OCI-LY1 (cell line): Measurements from ENCODE around the gene PCNX2.

Source experiments
- H2AFZ ChIP-seq: fragments of 200-600 bp; sonication (generic), shearing (Covaris generic); 2 replicates; pipeline ENCODE4 v1.6.0; 2014; ENCODE audit warnings: antibody characterized with exemption, mild to moderate bottlenecking, low read length
- H3F3A ChIP-seq: fragments of 200-600 bp; sonication (generic), shearing (Covaris generic); 2 replicates; pipeline ENCODE4 v1.6.0; 2014; ENCODE audit warnings: mild to moderate bottlenecking, antibody characterized with exemption, low read length, moderate library complexity; ENCODE audit not compliant: insufficient read depth
- H3K27ac ChIP-seq: fragments of 200-600 bp; sonication (generic); 2 replicates; pipeline ENCODE4 v1.5.1; 2014; ENCODE audit warnings: low read length, mixed run types, mild to moderate bottlenecking, low read depth; ENCODE audit not compliant: poor library complexity, severe bottlenecking
- H3K27me3 ChIP-seq: fragments of 200-600 bp; sonication (generic); 2 replicates; pipeline ENCODE4 v1.6.0; 2014; ENCODE audit warnings: antibody characterized with exemption, mild to moderate bottlenecking, low read length, moderate library complexity; ENCODE audit not compliant: insufficient read depth
- H3K36me3 ChIP-seq: fragments of 200-600 bp; sonication (generic); 2 replicates; pipeline ENCODE4 v1.6.1; 2014; ENCODE audit warnings: mild to moderate bottlenecking, antibody characterized with exemption, low read length, moderate library complexity, mixed read lengths; ENCODE audit not compliant: insufficient read depth
- H3K4me1 ChIP-seq: fragments of 200-600 bp; sonication (generic); 2 replicates; pipeline ENCODE4 v1.5.1; 2014; ENCODE audit warnings: mild to moderate bottlenecking, low read length, moderate library complexity; ENCODE audit not compliant: insufficient read depth, severe bottlenecking
- H3K4me2 ChIP-seq: fragments of 200-600 bp; sonication (generic), shearing (Covaris generic); 2 replicates; pipeline ENCODE4 v1.6.1; 2014; ENCODE audit warnings: low read length
- H3K4me3 ChIP-seq: fragments of 200-600 bp; sonication (generic); 2 replicates; pipeline ENCODE4 v1.5.1; 2014; ENCODE audit warnings: low read length, low read depth, mild to moderate bottlenecking, mixed read lengths; ENCODE audit not compliant: poor library complexity, severe bottlenecking
- H3K79me2 ChIP-seq: fragments of 200-600 bp; shearing (Covaris generic); 2 replicates; pipeline ENCODE4 v1.6.1; 2016; ENCODE audit warnings: mixed run types, low read length, mixed read lengths; ENCODE audit not compliant: insufficient read depth
- H3K9ac ChIP-seq: fragments of 200-600 bp; sonication (generic), shearing (Covaris generic); 2 replicates; pipeline ENCODE4 v1.6.1; 2014; ENCODE audit warnings: mild to moderate bottlenecking, low read length, mixed read lengths
- H3K9me2 ChIP-seq: fragments of 200-600 bp; sonication (generic), shearing (Covaris generic); 2 replicates; pipeline ENCODE4 v1.6.1; 2014; ENCODE audit warnings: low read depth, mild to moderate bottlenecking, low read length, mixed read lengths
- H3K9me3 ChIP-seq: fragments of 200-600 bp; shearing (Covaris generic); 2 replicates; pipeline ENCODE4 v1.6.1; 2014; ENCODE audit warnings: low read length, mixed read lengths
- H4K20me1 ChIP-seq: fragments of 200-600 bp; sonication (generic), shearing (Covaris generic); 2 replicates; pipeline ENCODE4 v1.6.0; 2016; ENCODE audit warnings: mild to moderate bottlenecking, low read length; ENCODE audit not compliant: insufficient read depth
- CTCF ChIP-seq: fragments of 200-600 bp; sonication (generic), shearing (Covaris generic); IDR thresholded peaks from 2 replicates; pipeline ENCODE4 v1.5.1; 2017; ENCODE audit warnings: mild to moderate bottlenecking, antibody characterized with exemption, low read length, moderate library complexity, mixed read lengths
- EZH2 ChIP-seq: fragments of 200-600 bp; sonication (generic), shearing (Covaris generic); IDR thresholded peaks from 2 replicates; pipeline ENCODE4 v1.8.0; 2017; ENCODE audit warnings: borderline replicate concordance, mixed run types, mild to moderate bottlenecking, antibody characterized with exemption, low read length, moderate library complexity, mixed read lengths

The PCNX2 gene

GRCh38 chr1:232978815-232979214 is 316.7 kb downstream of the PCNX2 start:
- H3K79me2 ChIP-seq: no peaks in the 10 kb centered on the region
- H4K20me1 ChIP-seq: no peaks in the 10 kb centered on the region
- TF ChIP-seq CTCF: no peak
- no peak for TF ChIP-seq EZH2
- peaks cover under 1% of the 10 kb centered on the region; the same call in 1 of the 2 replicates for H3K9me3 ChIP-seq
- H3K9me2 ChIP-seq: no peaks in the 10 kb centered on the region
- no peak overlapping the region for H3K4me3 ChIP-seq
- H3K36me3 ChIP-seq: peaks cover 31% of the 10 kb centered on the region
- no peak overlapping the region for H3K4me2 ChIP-seq
- no peak overlapping the region for H2AFZ ChIP-seq
- H3K4me1 ChIP-seq: peaks cover 13% of the 10 kb centered on the region
- no peaks in the 10 kb centered on the region for H3K27me3 ChIP-seq
- H3K27ac ChIP-seq: no peak overlapping the region
- no peaks in the 10 kb centered on the region for H3F3A ChIP-seq
- H3K9ac ChIP-seq: no peak overlapping the region

GRCh38 chr1:232978091-232978634 is 317.4 kb downstream of the PCNX2 start:
- peaks cover 13% of the 10 kb centered on the region for H3K4me1 ChIP-seq
- no peak overlapping the region for H3K27ac ChIP-seq
- peaks cover 37% of the 10 kb centered on the region for H3K36me3 ChIP-seq

GRCh38 chr1:232974971-232975370 is 320.6 kb downstream of the PCNX2 start:
- H2AFZ ChIP-seq: no peak overlapping the region
- no peaks in the 10 kb centered on the region for H3F3A ChIP-seq
- no peak overlapping the region for H3K27ac ChIP-seq
- H3K4me1 ChIP-seq: peaks cover 13% of the 10 kb centered on the region
- no peak overlapping the region for H3K4me3 ChIP-seq
- no peak overlapping the region for H3K4me2 ChIP-seq
- TF ChIP-seq CTCF (no peak), EZH2 (no peak)
- no peaks in the 10 kb centered on the region for H3K79me2 ChIP-seq
- peaks cover 11% of the 10 kb centered on the region; the same call in 1 of the 2 replicates for H3K9me3 ChIP-seq
- H3K9me2 ChIP-seq: no peaks in the 10 kb centered on the region
- H3K27me3 ChIP-seq: no peaks in the 10 kb centered on the region
- H3K36me3 ChIP-seq: peaks cover 67% of the 10 kb centered on the region
- H3K9ac ChIP-seq: no peak overlapping the region
- no peaks in the 10 kb centered on the region for H4K20me1 ChIP-seq

More at GRCh38 chr1:232978091-232978634, 317.4 kb downstream of the PCNX2 start:
- Histone ChIP-seq H2AFZ (no peak overlapping the region), H3K9me2 (no peaks in the 10 kb centered on the region), H3K79me2 (no peaks in the 10 kb centered on the region), H3K9me3 (peaks cover 6% of the 10 kb centered on the region; the same call in 1 of the 2 replicates), H3K4me2 (no peak overlapping the region), H3K9ac (no peak overlapping the region), H3F3A (no peaks in the 10 kb centered on the region), H4K20me1 (no peaks in the 10 kb centered on the region), H3K27me3 (no peaks in the 10 kb centered on the region), H3K4me3 (no peak overlapping the region)
- TF ChIP-seq CTCF (no peak), EZH2 (no peak)
